Left lung (tissue), 14 donors: ENCODE measurements around the gene ZNF146. TPM values are rescaled to one million over a fixed set of nuclear protein-coding genes. Genes with fewer than 3 reads are reported as not detected.
A peak's percentile ranks its signal among the peaks of the same experiment; 100 is the strongest.
"Not testable (repeated sequence)": the region's sequence is repeated elsewhere in the genome, so short reads cannot be mapped to it uniquely, and the experiment has no call there.

Source experiments
- ATAC-seq: fragments of 200-7000 bp; cut with Tn5 transposase; one replicate; pipeline ENCODE4 v1.9.1; 2020; ENCODE audit warnings: moderate library complexity
- DNase-seq, 4 donors: peaks; one replicate each; pipeline ENCODE4 v3.0.0-alpha.2; 2013 to 2020
- H3K27ac ChIP-seq, 2 donors: fragments of 200-600 bp; sonication (generic) in 1 of 2; one replicate each; pipeline versions ENCODE4 v1.5.0 to v1.8.0; 2020 to 2021
- H3K27me3 ChIP-seq, 2 donors: fragments of 200-600 bp; sonication (generic) in 1 of 2; one replicate each; pipeline versions ENCODE4 v1.5.0 to v1.8.0; 2020 to 2021
- H3K36me3 ChIP-seq, 2 donors: fragments of 200-600 bp; sonication (generic) in 1 of 2; one replicate each; pipeline versions ENCODE4 v1.5.0 to v1.8.0; 2020 to 2021
- H3K4me1 ChIP-seq, 2 donors: fragments of 200-600 bp; one replicate each; pipeline ENCODE4 v1.8.0; 2021
- H3K4me3 ChIP-seq, 2 donors: fragments of 200-600 bp; sonication (generic) in 1 of 2; one replicate each; pipeline versions ENCODE4 v1.5.0 to v1.8.0; 2020 to 2021; ENCODE audit warnings: mild to moderate bottlenecking in 1 of 2
- H3K9me3 ChIP-seq, 2 donors: fragments of 200-600 bp; sonication (generic) in 1 of 2; one replicate each; pipeline versions ENCODE4 v1.5.0 to v1.8.0; 2020 to 2021
- CTCF ChIP-seq, 2 donors: fragments of 200-600 bp; sonication (generic) in 1 of 2; IDR thresholded peaks; one replicate each; pipeline versions ENCODE4 v1.5.0 to v1.8.0; 2021; ENCODE audit warnings: antibody characterized with exemption in 2 of 2
- intact Hi-C, 2 donors: fragments of 100-400 bp; cut with DNase I; formaldehyde crosslinking; loops; one replicate each; pipeline versions ENCODE4 v1.11.2 to v1.14.2; 2022
- long read RNA-seq, 12 donors: library from polyadenylated mRNA in 2 of 12; unstranded in 2 of 12; transcript quantifications; one replicate each; pipeline ENCODE4 v2.0.0 and lab custom pipeline, GENCODE V29; 2019 to 2026
- polyA plus RNA-seq, 6 donors: library from polyadenylated mRNA; unstranded; fragments of 120-200 nt; gene quantifications; one replicate each; pipeline ENCODE4 v1.2.1, GENCODE V29; 2013; ENCODE audit not compliant: insufficient read length in 6 of 6
- total RNA-seq, 2 donors: library from RNA; stranded (reverse); fragmentation: NEBNext Ultra II Directional; extraction: Animal tissue kit (Norgen Biotek cat#: 25700); gene quantifications; one replicate each; pipeline ENCODE4 v1.2.1, GENCODE V29; 2021
- donor health status: DM: no; HTN: yes; CAD: no.
- donor health status: DM: no; HTN: no; CAD: no.

Gene ZNF146
- total RNA-seq (10 to 100 TPM; 42.8 to 47.7 TPM), polyA plus RNA-seq (100 to 1,000 TPM; 112 to 140 (median 121) TPM)
- long read RNA-seq, donor 1, transcript ZNF146-202 (3 exons, 3,780 nt), result minor isoform, 9 of 26 reads
- long read RNA-seq, donor 1, transcript ZNF146-201 (4 exons, 3,326 nt), result major isoform, 16 of 26 reads
- long read RNA-seq, donor 1, partial matches to known transcripts, result 0 of 26 reads
- long read RNA-seq, donor 1, other reads (novel, unspliced or antisense), result 0 of 26 reads
- long read RNA-seq, donor 2, transcript ZNF146-202 (3 exons, 3,780 nt), result major isoform, 18 of 44 reads
- long read RNA-seq, donor 2, transcript ZNF146-201 (4 exons, 3,326 nt), result major isoform, 18 of 44 reads
- long read RNA-seq, donor 2, partial matches to known transcripts, result 6 of 44 reads
- long read RNA-seq, donor 2, other reads (novel, unspliced or antisense), result 0 of 44 reads
- long read RNA-seq, donor 3, transcript ZNF146-201 (4 exons, 3,326 nt), result major isoform, 15 of 21 reads
- long read RNA-seq, donor 3, partial matches to known transcripts, result 0 of 21 reads
- long read RNA-seq, donor 3, other reads (novel, unspliced or antisense), result 0 of 21 reads
- long read RNA-seq, donor 4, partial matches to known transcripts, result 0 of 4 reads
- long read RNA-seq, donor 4, other reads (novel, unspliced or antisense), result 2 of 4 reads
- long read RNA-seq, donor 5, transcript ZNF146-201 (4 exons, 3,326 nt), result major isoform, 14 of 32 reads
- long read RNA-seq, donor 5, transcript ZNF146-202 (3 exons, 3,780 nt), result minor isoform, 9 of 32 reads
- long read RNA-seq, donor 5, partial matches to known transcripts, result 7 of 32 reads
- long read RNA-seq, donor 5, other reads (novel, unspliced or antisense), result 0 of 32 reads
- long read RNA-seq, donor 6, transcript ZNF146-201 (4 exons, 3,326 nt), result major isoform, 14 of 60 reads
- long read RNA-seq, donor 6, partial matches to known transcripts, result 40 of 60 reads
- long read RNA-seq, donor 6, other reads (novel, unspliced or antisense), result 0 of 60 reads
- long read RNA-seq, donor 7, transcript ZNF146-201 (4 exons, 3,326 nt), result major isoform, 5 of 13 reads
- long read RNA-seq, donor 7, partial matches to known transcripts, result 0 of 13 reads
- long read RNA-seq, donor 7, other reads (novel, unspliced or antisense), result 0 of 13 reads
- long read RNA-seq, donor 8, transcript ZNF146-202 (3 exons, 3,780 nt), result minor isoform, 6 of 48 reads
- long read RNA-seq, donor 8, transcript ZNF146-201 (4 exons, 3,326 nt), result major isoform, 15 of 48 reads
- long read RNA-seq, donor 8, partial matches to known transcripts, result 23 of 48 reads
- long read RNA-seq, donor 8, other reads (novel, unspliced or antisense), result 0 of 48 reads
- long read RNA-seq, donor 9, result 0 reads
- long read RNA-seq, donor 10, partial matches to known transcripts, result 0 of 3 reads
- long read RNA-seq, donor 10, other reads (novel, unspliced or antisense), result 2 of 3 reads
- long read RNA-seq, donor 11, result 0 reads
- long read RNA-seq, donor 12, transcript ZNF146-201 (4 exons, 3,326 nt), result major isoform, 14 of 22 reads
- long read RNA-seq, donor 12, transcript ZNF146-202 (3 exons, 3,780 nt), result minor isoform, 6 of 22 reads
- long read RNA-seq, donor 12, partial matches to known transcripts, result 0 of 22 reads
- long read RNA-seq, donor 12, other reads (novel, unspliced or antisense), result 0 of 22 reads

- TF ChIP-seq CTCF (IDR thresholded peaks at IDR 0.05), result peak in 1 of 2 donors; percentile 36
- Histone ChIP-seq H3K36me3 (peaks cover 0 to 17% of the 10 kb centered on the region in 2 donors), H3K27me3 (no peaks in the 10 kb centered on the region), H3K9me3 (no peaks in the 10 kb centered on the region), H3K4me1 (peaks cover 4 to 36% of the 10 kb centered on the region in 2 donors), H3K4me3 (peak within 1 kb of the TSS; percentile 70 to 87), H3K27ac (peak within 1 kb of the TSS; percentile 88 to 97)
- intact Hi-C loops, result no loop called here
- ATAC-seq (peak; percentile 97), DNase-seq (peak; percentile 99)
Observed at GRCh38 chr19:36214386-36215275, at the start of gene ZNF146, which contains the start of gene ZNF565. Gene ZNF146 (plus strand): TSS chr19:36215106. CDS start chr19:36236441, 21,335 bp downstream. Gene ZNF565 (minus strand): TSS chr19:36214665. CDS start chr19:36201985, 12,680 bp downstream.

GRCh38 chr19:36169084-36169760, 45.7 kb upstream of the ZNF146 start:
- Histone ChIP-seq H3K4me1 (peaks cover 0 to 6% of the 10 kb centered on the region in 2 donors), H3K9me3 (no peaks in the 10 kb centered on the region), H3K4me3 (no peak overlapping the region), H3K27me3 (no peaks in the 10 kb centered on the region), H3K27ac (peak overlapping the region in 1 of 2 donors; percentile 80), H3K36me3 (no peaks in the 10 kb centered on the region)
- no peak for DNase-seq
- TF ChIP-seq CTCF (IDR thresholded peaks at IDR 0.05), result no peak
- no peak for ATAC-seq
- intact Hi-C loops, result no loop called here

- DNase-seq (no peak), ATAC-seq (no peak)
- Histone ChIP-seq H3K9me3 (no peaks in the 10 kb centered on the region), H3K27me3 (no peaks in the 10 kb centered on the region), H3K36me3 (no peaks in the 10 kb centered on the region), H3K4me3 (no peak overlapping the region), H3K4me1 (peaks cover 0 to 6% of the 10 kb centered on the region in 2 donors), H3K27ac (no peak overlapping the region)
- no peak for TF ChIP-seq CTCF (IDR thresholded peaks at IDR 0.05)
- intact Hi-C loops, result no loop called here
Observed at GRCh38 chr19:36172852-36173251, 42.1 kb upstream of the ZNF146 start.

GRCh38 chr19:36173846-36174245, 41.1 kb upstream of the ZNF146 start:
- H3K36me3 ChIP-seq, H3K4me3 ChIP-seq, intact Hi-C loops, DNase-seq, ATAC-seq, H3K27me3 ChIP-seq, H3K9me3 ChIP-seq, H3K27ac ChIP-seq, H3K4me1 ChIP-seq: not testable (repeated sequence)

- intact Hi-C loops, H3K27ac ChIP-seq, DNase-seq, H3K4me3 ChIP-seq, H3K4me1 ChIP-seq, ATAC-seq, H3K9me3 ChIP-seq, H3K27me3 ChIP-seq: not testable (repeated sequence)
- peaks cover 0 to 18% of the 10 kb centered on the region in 2 donors for H3K36me3 ChIP-seq
Observed at GRCh38 chr19:36179077-36179476, 35.8 kb upstream of the ZNF146 start.
